Measurements from ENCODE around the gene TRIM10. TPM values are rescaled to one million over a fixed set of nuclear protein-coding genes. Genes with fewer than 3 reads are reported as not detected.

TRIM10 gene
- total RNA-seq, 1 experiment from 2014 or later, result not detected

- no peak for DNase-seq
- no peaks in the 10 kb centered on the region for H3K36me3 ChIP-seq (replicated peaks; ENCODE audit: control insufficient read depth, insufficient read depth, low read length)
- no peak within 1 kb of the TSS for H3K4me3 ChIP-seq (ENCODE audit: insufficient read depth, low read depth, low read length)
- peaks cover 4% of the 10 kb centered on the region for H3K27me3 ChIP-seq (ENCODE audit: control insufficient read depth, insufficient read depth, low read length)
Measured at GRCh38 chr6:30163090-30163917, 2.3 kb upstream of the TRIM10 start, which contains the start of gene TRIM15. TSS of gene TRIM15 (plus strand) at chr6:30163546. CDS start at chr6:30163685, 139 bp downstream.

DNA sequence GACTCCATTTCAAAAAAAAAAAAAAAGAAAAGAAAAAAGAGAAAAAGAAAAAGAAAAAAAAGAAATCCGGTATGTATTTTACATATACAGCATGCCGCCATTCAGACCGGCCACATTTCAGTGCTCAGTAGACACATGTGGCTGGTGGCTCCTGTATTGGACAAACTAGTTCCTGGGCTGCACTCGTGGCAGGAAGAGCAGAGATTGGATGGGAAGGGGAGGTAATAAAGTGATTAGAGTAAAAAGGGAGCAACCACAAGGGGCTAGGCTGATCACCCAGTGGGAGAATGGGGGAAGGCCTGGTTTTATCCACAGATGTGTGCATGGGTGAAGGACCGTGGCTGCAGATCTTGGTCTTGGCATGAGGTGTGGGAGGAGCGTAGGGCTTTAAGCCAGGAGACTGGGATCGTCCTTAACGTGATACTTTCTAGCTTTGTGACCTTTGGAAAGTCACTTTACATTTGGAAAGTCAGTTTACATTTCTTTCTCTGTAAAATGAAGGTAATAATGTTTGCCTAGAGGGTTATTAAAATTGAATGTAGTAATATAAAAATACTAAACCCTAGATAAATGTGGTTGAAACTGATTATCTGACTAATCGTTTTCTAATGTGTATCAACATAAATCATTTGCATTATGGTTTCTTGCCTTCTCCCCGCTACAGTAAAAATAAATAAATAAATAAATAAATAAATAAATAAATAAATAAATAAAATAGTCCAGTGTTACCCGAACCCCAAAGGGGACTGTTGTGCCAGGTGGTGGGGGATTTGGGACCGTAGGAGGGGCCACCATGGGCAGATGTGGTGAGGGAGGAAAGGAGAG, 1.5 kb upstream of the TRIM10 start:
- Histone ChIP-seq H3K27me3 (ENCODE audit: control insufficient read depth, insufficient read depth, low read length) (peaks cover 4% of the 10 kb centered on the region), H3K36me3 (replicated peaks; ENCODE audit: control insufficient read depth, insufficient read depth, low read length) (no peaks in the 10 kb centered on the region), H3K4me3 (ENCODE audit: insufficient read depth, low read depth, low read length) (no peak overlapping the region)
- DNase-seq, result no peak

GRCh38 chr6:30160008-30160784, 815 bp downstream of the TRIM10 start:
- Histone ChIP-seq H3K27me3 (ENCODE audit: control insufficient read depth, insufficient read depth, low read length) (peaks cover 2% of the 10 kb centered on the region), H3K4me3 (ENCODE audit: insufficient read depth, low read depth, low read length) (no peak overlapping the region)

DNA sequence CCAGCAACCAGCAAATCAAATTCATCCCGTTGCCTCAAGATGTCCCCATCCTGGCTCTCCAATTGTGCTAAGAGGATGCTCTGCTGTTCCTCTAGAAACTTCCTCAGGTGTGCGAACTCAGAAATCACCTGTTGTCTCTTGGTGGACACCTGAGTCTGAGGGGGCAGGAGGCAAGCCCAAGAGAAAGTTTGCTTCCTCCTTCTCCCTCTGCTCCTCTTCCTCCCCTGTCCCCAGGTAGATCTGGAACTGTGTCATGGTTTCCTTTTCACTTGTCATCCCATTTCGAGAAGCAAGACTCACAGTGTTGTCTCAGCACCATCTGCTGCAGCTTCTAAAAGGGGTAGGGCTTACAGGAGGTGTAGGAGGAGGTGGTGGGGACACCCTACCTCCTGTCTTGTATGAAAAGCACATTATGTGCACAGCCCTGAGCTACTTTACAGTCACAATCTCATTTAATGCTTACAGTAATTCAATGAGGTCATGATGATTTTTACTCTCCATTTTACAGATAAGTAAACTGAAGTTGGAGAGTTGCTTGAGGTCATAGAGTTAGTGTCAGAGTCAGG, 2.5 kb downstream of the TRIM10 start:
- H3K36me3 ChIP-seq (replicated peaks; ENCODE audit: control insufficient read depth, insufficient read depth, low read length), result no peaks in the 10 kb centered on the region
- no peak for DNase-seq
- H3K27me3 ChIP-seq (ENCODE audit: control insufficient read depth, insufficient read depth, low read length), result peaks cover 2% of the 10 kb centered on the region; the same call in 1 of the 2 replicates
- H3K4me3 ChIP-seq (ENCODE audit: insufficient read depth, low read depth, low read length), result no peak overlapping the region

More at GRCh38 chr6:30160008-30160784, 815 bp downstream of the TRIM10 start:
- no peak for DNase-seq
- H3K36me3 ChIP-seq (replicated peaks; ENCODE audit: control insufficient read depth, insufficient read depth, low read length), result no peaks in the 10 kb centered on the region

DNA sequence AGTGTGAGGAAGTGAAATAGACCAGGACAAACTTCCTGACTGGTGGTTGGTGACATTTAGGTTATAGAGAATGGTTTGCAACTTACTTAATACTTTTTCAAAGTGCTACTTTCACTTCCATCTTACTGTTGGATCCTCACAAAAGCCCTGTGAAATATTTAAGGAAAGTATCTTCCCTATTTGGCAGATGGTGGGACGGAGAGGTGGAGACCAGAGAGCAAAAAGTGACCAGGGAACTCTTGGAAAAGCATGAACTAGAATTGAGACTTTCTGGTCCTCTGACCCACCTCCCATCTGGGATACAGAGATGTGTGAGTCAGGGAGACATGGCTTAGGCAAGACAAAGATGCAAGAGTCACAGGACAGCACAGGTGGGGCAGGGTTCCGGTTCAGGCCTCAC, 3.0 kb downstream of the TRIM10 start:
- H3K36me3 ChIP-seq (replicated peaks; ENCODE audit: control insufficient read depth, insufficient read depth, low read length), result no peaks in the 10 kb centered on the region
- no peak for DNase-seq
- peaks cover 3% of the 10 kb centered on the region; the same call in 1 of the 2 replicates for H3K27me3 ChIP-seq (ENCODE audit: control insufficient read depth, insufficient read depth, low read length)
- H3K4me3 ChIP-seq (ENCODE audit: insufficient read depth, low read depth, low read length), result no peak overlapping the region

DNA sequence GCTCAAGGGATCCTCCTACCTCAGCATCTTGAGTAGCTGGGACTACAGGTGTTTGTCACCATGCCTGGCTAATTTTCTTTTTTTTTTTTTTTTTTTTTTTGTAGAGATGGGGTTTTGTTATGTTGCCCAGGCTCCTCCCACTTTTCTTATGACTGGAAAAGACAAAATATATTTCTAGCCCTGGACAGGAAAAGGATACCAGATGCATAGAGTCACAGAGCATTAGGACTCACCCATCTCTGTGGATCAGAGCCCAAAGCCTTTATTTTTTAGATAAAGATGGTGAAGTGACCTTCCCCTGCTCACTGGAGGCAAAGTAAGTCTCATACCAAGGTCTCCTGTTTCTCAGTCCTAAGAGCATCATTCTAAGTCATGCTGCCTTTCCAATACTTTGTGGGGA, 3.4 kb downstream of the TRIM10 start:
- no peak for DNase-seq
- no peaks in the 10 kb centered on the region for H3K36me3 ChIP-seq (replicated peaks; ENCODE audit: control insufficient read depth, insufficient read depth, low read length)

GRCh38 chr6:30156774-30157173, 4.2 kb downstream of the TRIM10 start:
- no peak overlapping the region for H3K4me3 ChIP-seq (ENCODE audit: insufficient read depth, low read depth, low read length)
- peaks cover 4% of the 10 kb centered on the region; the same call in 1 of the 2 replicates for H3K27me3 ChIP-seq (ENCODE audit: control insufficient read depth, insufficient read depth, low read length)
- DNase-seq, result no peak
- no peaks in the 10 kb centered on the region for H3K36me3 ChIP-seq (replicated peaks; ENCODE audit: control insufficient read depth, insufficient read depth, low read length)

More for the DNA sequence above, 3.4 kb downstream of the TRIM10 start:
- Histone ChIP-seq H3K27me3 (ENCODE audit: control insufficient read depth, insufficient read depth, low read length) (peaks cover 4% of the 10 kb centered on the region; the same call in 1 of the 2 replicates), H3K4me3 (ENCODE audit: insufficient read depth, low read depth, low read length) (no peak overlapping the region)

DNA sequence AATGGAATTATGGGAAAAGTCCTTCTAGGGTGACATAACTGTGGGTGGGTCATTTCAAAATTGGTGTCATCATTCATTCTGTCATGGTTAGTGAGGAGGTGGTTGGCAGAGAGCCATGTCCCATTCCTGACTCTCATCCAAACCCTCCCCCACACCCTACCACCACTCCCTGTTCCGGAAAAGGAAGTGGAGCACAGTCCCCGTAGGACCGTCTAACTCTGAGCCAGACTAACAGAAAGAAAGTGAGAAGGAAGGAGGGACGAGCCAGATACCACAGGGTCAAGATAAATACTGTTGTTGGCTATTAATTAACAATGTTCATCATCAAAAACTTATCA, 4.8 kb downstream of the TRIM10 start:
- no peak for DNase-seq
- H3K36me3 ChIP-seq (replicated peaks; ENCODE audit: control insufficient read depth, insufficient read depth, low read length), result no peaks in the 10 kb centered on the region
- H3K4me3 ChIP-seq (ENCODE audit: insufficient read depth, low read depth, low read length), result no peak overlapping the region
- H3K27me3 ChIP-seq (ENCODE audit: control insufficient read depth, insufficient read depth, low read length), result peaks cover 4% of the 10 kb centered on the region; the same call in 1 of the 2 replicates

DNA sequence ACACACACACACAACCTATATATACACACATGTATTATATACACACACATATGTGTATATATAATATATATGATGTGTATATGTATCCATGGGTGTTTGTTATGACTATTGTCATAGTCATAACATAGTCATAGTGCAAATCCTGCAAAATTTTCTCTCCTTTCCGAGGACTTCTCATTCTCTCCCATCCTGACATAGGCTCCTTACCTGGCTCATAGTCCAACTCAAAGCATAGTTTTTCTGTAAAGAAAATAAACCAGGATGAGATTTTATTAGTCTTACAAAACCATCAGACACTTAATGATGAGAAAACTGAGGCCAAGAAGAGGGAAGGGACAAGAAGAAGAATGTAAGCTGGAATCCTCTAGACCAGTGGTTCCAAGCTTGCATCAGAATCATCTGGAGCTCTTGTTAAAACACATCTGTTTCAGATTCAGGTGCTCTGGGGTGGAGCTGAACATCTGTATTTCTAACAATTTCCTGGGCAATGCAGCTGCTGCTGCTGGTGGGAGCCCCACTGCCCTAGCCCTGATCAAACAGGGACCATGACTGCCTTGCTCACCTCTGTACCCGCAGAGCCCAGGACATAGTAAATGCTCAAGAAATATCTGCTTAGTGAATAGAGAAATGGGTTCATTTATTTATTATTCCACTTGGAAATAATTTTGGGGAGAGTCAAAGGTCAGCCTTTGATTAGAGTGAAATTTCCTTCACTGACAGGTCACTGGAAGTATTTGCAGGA, 5.3 kb downstream of the TRIM10 start:
- Histone ChIP-seq H3K4me3 (ENCODE audit: insufficient read depth, low read depth, low read length) (no peak overlapping the region), H3K36me3 (replicated peaks; ENCODE audit: control insufficient read depth, insufficient read depth, low read length) (no peaks in the 10 kb centered on the region), H3K27me3 (ENCODE audit: control insufficient read depth, insufficient read depth, low read length) (peaks cover 4% of the 10 kb centered on the region; the same call in 1 of the 2 replicates)
- DNase-seq, result no peak

DNA sequence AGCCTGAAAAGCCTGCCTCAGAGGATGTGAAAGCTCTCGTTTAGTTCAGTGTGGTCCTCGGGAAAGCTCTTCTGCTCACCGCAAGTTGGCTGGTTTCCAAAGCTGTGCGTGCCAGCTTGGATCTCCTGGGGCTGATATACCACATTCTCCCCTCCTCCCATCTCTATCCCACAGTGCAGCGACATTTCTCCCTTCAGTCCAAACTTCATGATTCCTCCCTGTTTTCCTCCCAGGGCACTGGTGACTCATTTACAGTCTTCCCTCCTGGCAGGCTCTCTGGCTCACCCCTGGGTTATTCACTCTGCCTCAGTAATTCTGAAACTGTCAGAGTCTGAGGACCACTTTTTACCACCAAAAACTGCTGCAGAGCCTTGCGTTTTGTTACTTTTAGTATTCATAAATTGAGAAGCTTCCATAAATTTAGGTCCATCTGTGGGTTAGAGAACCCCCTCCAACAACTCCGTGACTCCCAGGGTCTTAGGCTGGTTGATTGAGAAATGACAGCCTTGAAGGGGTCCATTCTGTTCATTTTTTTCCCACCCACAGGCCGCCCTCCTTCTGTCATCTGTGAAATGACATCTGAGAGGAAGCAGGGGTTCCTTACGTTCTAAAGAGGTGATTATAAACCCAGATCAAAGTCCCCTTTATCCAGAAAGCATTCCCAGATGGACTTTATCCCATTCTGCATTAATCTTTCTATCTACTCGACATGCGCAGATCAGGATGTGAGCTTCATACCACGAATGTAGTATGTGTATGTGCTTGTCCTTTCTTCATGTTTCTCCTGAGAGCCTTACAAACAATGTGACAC, 6.1 kb downstream of the TRIM10 start:
- H3K4me3 ChIP-seq (ENCODE audit: insufficient read depth, low read depth, low read length), result no peak overlapping the region
- peaks cover 6% of the 10 kb centered on the region; the same call in 1 of the 2 replicates for H3K27me3 ChIP-seq (ENCODE audit: control insufficient read depth, insufficient read depth, low read length)
- no peaks in the 10 kb centered on the region for H3K36me3 ChIP-seq (replicated peaks; ENCODE audit: control insufficient read depth, insufficient read depth, low read length)
- no peak for DNase-seq

DNA sequence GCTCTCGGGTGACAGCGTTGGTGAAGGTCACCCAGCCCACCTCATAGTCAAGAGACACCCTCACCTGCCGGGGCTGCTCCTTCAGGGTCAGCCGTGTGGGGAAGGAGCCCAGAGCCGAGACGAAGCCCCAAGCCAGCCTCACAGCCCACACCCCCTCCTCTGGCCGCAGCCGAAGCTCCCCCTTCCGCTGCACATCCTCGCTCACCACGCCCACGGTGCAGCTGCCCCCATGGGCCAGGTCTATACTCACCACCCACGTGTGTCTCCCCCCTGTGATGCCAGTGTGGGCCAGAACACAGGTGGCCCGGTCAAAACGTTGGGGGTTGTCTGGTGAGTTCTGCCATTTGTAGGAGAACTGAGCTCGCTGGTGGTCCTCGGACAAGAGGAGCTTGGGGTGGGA, 7.0 kb downstream of the TRIM10 start:
- DNase-seq, result no peak
- Histone ChIP-seq H3K4me3 (ENCODE audit: insufficient read depth, low read depth, low read length) (no peak overlapping the region), H3K27me3 (ENCODE audit: control insufficient read depth, insufficient read depth, low read length) (peaks cover 6% of the 10 kb centered on the region; the same call in 1 of the 2 replicates), H3K36me3 (replicated peaks; ENCODE audit: control insufficient read depth, insufficient read depth, low read length) (no peaks in the 10 kb centered on the region)

- no peak for DNase-seq
- H3K4me3 ChIP-seq (ENCODE audit: insufficient read depth, low read depth, low read length), result no peak overlapping the region
- H3K27me3 ChIP-seq (ENCODE audit: control insufficient read depth, insufficient read depth, low read length), result peaks cover 4% of the 10 kb centered on the region; the same call in 1 of the 2 replicates
- no peaks in the 10 kb centered on the region for H3K36me3 ChIP-seq (replicated peaks; ENCODE audit: control insufficient read depth, insufficient read depth, low read length)
Measured at GRCh38 chr6:30152910-30153610, 8.0 kb downstream of the TRIM10 start.

Measured in H7 (cell line).